Measurements from ENCODE around the gene RUFY1. TPM values are rescaled to one million over a fixed set of nuclear protein-coding genes. Genes with fewer than 3 reads are reported as not detected.
"Not testable (repeated sequence)": the region's sequence is repeated elsewhere in the genome, so short reads cannot be mapped to it uniquely, and the experiment has no call there.

Gene RUFY1
- total RNA-seq, 1 donor from 2014 or later: 24.0 TPM

GRCh38 chr5:179623003-179623905 lies 72.9 kb downstream of the RUFY1 start, which contains the start of gene HNRNPH1:
Gene HNRNPH1, minus strand, starts transcription at chr5:179623671. Its CDS starts 538 bp downstream, at chr5:179623133.
- peak; percentile 95 for DNase-seq

GRCh38 chr5:179623906-179624741 lies 73.8 kb downstream of the RUFY1 start:
- no peak for DNase-seq

GRCh38 chr5:179624841-179625271 lies 74.5 kb downstream of the RUFY1 start:
- no peak for DNase-seq

GRCh38 chr5:179633501-179634369 lies 83.4 kb downstream of the RUFY1 start:
- DNase-seq: not testable (repeated sequence)

GRCh38 chr5:179634370-179635172 lies 84.2 kb downstream of the RUFY1 start:
- not testable (repeated sequence) for DNase-seq

GRCh38 chr5:179639296-179639695 lies 88.9 kb downstream of the RUFY1 start:
- not testable (repeated sequence) for DNase-seq

- not testable (repeated sequence) for DNase-seq
Measured at GRCh38 chr5:179641745-179642144, 91.4 kb downstream of the RUFY1 start.

GRCh38 chr5:179642626-179643025 lies 92.3 kb downstream of the RUFY1 start:
- not testable (repeated sequence) for DNase-seq

GRCh38 chr5:179643141-179643920 lies 93.0 kb downstream of the RUFY1 start:
- not testable (repeated sequence) for DNase-seq

- DNase-seq: not testable (repeated sequence)
Measured at GRCh38 chr5:179644766-179645165, 94.4 kb downstream of the RUFY1 start.

GRCh38 chr5:179648410-179648809 lies 98.1 kb downstream of the RUFY1 start:
- DNase-seq: no peak

- DNase-seq: not testable (repeated sequence)
Measured at GRCh38 chr5:179649166-179649703, 98.9 kb downstream of the RUFY1 start.

- not testable (repeated sequence) for DNase-seq
Measured at GRCh38 chr5:179650245-179650644, 99.9 kb downstream of the RUFY1 start.

- not testable (repeated sequence) for DNase-seq
Measured at GRCh38 chr5:179653135-179653534, 102.8 kb downstream of the RUFY1 start.

- DNase-seq: not testable (repeated sequence)
Measured at GRCh38 chr5:179657302-179658178, 107.2 kb downstream of the RUFY1 start.

- not testable (repeated sequence) for DNase-seq
Measured at GRCh38 chr5:179658179-179658856, 108.0 kb downstream of the RUFY1 start.
